OCI-LY1 (cell line): Measurements from ENCODE around the gene SLC16A1.
"Not testable (repeated sequence)": the region's sequence is repeated elsewhere in the genome, so short reads cannot be mapped to it uniquely, and the experiment has no call there.

ENCODE experiments used
- H2AFZ ChIP-seq: fragments of 200-600 bp; sonication (generic), shearing (Covaris generic); 2 replicates; pipeline ENCODE4 v1.6.0; 2014; ENCODE audit warnings: antibody characterized with exemption, mild to moderate bottlenecking, low read length
- H3F3A ChIP-seq: fragments of 200-600 bp; sonication (generic), shearing (Covaris generic); 2 replicates; pipeline ENCODE4 v1.6.0; 2014; ENCODE audit warnings: mild to moderate bottlenecking, antibody characterized with exemption, low read length, moderate library complexity; ENCODE audit not compliant: insufficient read depth
- H3K27ac ChIP-seq: fragments of 200-600 bp; sonication (generic); 2 replicates; pipeline ENCODE4 v1.5.1; 2014; ENCODE audit warnings: low read length, mixed run types, mild to moderate bottlenecking, low read depth; ENCODE audit not compliant: poor library complexity, severe bottlenecking
- H3K27me3 ChIP-seq: fragments of 200-600 bp; sonication (generic); 2 replicates; pipeline ENCODE4 v1.6.0; 2014; ENCODE audit warnings: antibody characterized with exemption, mild to moderate bottlenecking, low read length, moderate library complexity; ENCODE audit not compliant: insufficient read depth
- H3K36me3 ChIP-seq: fragments of 200-600 bp; sonication (generic); 2 replicates; pipeline ENCODE4 v1.6.1; 2014; ENCODE audit warnings: mild to moderate bottlenecking, antibody characterized with exemption, low read length, moderate library complexity, mixed read lengths; ENCODE audit not compliant: insufficient read depth
- H3K4me1 ChIP-seq: fragments of 200-600 bp; sonication (generic); 2 replicates; pipeline ENCODE4 v1.5.1; 2014; ENCODE audit warnings: mild to moderate bottlenecking, low read length, moderate library complexity; ENCODE audit not compliant: insufficient read depth, severe bottlenecking
- H3K4me2 ChIP-seq: fragments of 200-600 bp; sonication (generic), shearing (Covaris generic); 2 replicates; pipeline ENCODE4 v1.6.1; 2014; ENCODE audit warnings: low read length
- H3K4me3 ChIP-seq: fragments of 200-600 bp; sonication (generic); 2 replicates; pipeline ENCODE4 v1.5.1; 2014; ENCODE audit warnings: low read length, low read depth, mild to moderate bottlenecking, mixed read lengths; ENCODE audit not compliant: poor library complexity, severe bottlenecking
- H3K79me2 ChIP-seq: fragments of 200-600 bp; shearing (Covaris generic); 2 replicates; pipeline ENCODE4 v1.6.1; 2016; ENCODE audit warnings: mixed run types, low read length, mixed read lengths; ENCODE audit not compliant: insufficient read depth
- H3K9ac ChIP-seq: fragments of 200-600 bp; sonication (generic), shearing (Covaris generic); 2 replicates; pipeline ENCODE4 v1.6.1; 2014; ENCODE audit warnings: mild to moderate bottlenecking, low read length, mixed read lengths
- H3K9me2 ChIP-seq: fragments of 200-600 bp; sonication (generic), shearing (Covaris generic); 2 replicates; pipeline ENCODE4 v1.6.1; 2014; ENCODE audit warnings: low read depth, mild to moderate bottlenecking, low read length, mixed read lengths
- H3K9me3 ChIP-seq: fragments of 200-600 bp; shearing (Covaris generic); 2 replicates; pipeline ENCODE4 v1.6.1; 2014; ENCODE audit warnings: low read length, mixed read lengths
- H4K20me1 ChIP-seq: fragments of 200-600 bp; sonication (generic), shearing (Covaris generic); 2 replicates; pipeline ENCODE4 v1.6.0; 2016; ENCODE audit warnings: mild to moderate bottlenecking, low read length; ENCODE audit not compliant: insufficient read depth
- CTCF ChIP-seq: fragments of 200-600 bp; sonication (generic), shearing (Covaris generic); IDR thresholded peaks from 2 replicates; pipeline ENCODE4 v1.5.1; 2017; ENCODE audit warnings: mild to moderate bottlenecking, antibody characterized with exemption, low read length, moderate library complexity, mixed read lengths
- EZH2 ChIP-seq: fragments of 200-600 bp; sonication (generic), shearing (Covaris generic); IDR thresholded peaks from 2 replicates; pipeline ENCODE4 v1.8.0; 2017; ENCODE audit warnings: borderline replicate concordance, mixed run types, mild to moderate bottlenecking, antibody characterized with exemption, low read length, moderate library complexity, mixed read lengths

The SLC16A1 gene

GRCh38 chr1:112982328-112982727, 26.3 kb upstream of the SLC16A1 start:
- Histone ChIP-seq H3K36me3 (no peaks in the 10 kb centered on the region), H3F3A (no peaks in the 10 kb centered on the region), H3K9ac (no peak overlapping the region; the same call in 1 of the 2 replicates), H3K27ac (peak overlapping the region; percentile 77), H4K20me1 (no peaks in the 10 kb centered on the region), H3K4me2 (no peak overlapping the region), H3K9me2 (no peaks in the 10 kb centered on the region), H3K4me3 (no peak overlapping the region), H3K4me1 (peaks cover 18% of the 10 kb centered on the region), H3K9me3 (no peaks in the 10 kb centered on the region), H3K79me2 (no peaks in the 10 kb centered on the region), H3K27me3 (no peaks in the 10 kb centered on the region), H2AFZ (no peak overlapping the region)
- TF ChIP-seq EZH2 (no peak), CTCF (no peak)

- H3F3A ChIP-seq, H2AFZ ChIP-seq, H3K27ac ChIP-seq, H3K79me2 ChIP-seq, H3K36me3 ChIP-seq, H3K4me2 ChIP-seq, H3K27me3 ChIP-seq, H3K4me3 ChIP-seq, H3K9me2 ChIP-seq, H4K20me1 ChIP-seq, H3K9me3 ChIP-seq, H3K9ac ChIP-seq: not testable (repeated sequence)
- peaks cover 18% of the 10 kb centered on the region for H3K4me1 ChIP-seq
These were observed 25.8 kb upstream of the SLC16A1 start for GRCh38 chr1:112981834-112982233.

- no peak overlapping the region for H3K4me2 ChIP-seq
- H3K9me3 ChIP-seq = no peaks in the 10 kb centered on the region
- TF ChIP-seq CTCF = no peak
- no peak for TF ChIP-seq EZH2
- H3K79me2 ChIP-seq = no peaks in the 10 kb centered on the region
- peaks cover 18% of the 10 kb centered on the region for H3K4me1 ChIP-seq
- H3K9me2 ChIP-seq = no peaks in the 10 kb centered on the region
- no peak overlapping the region for H2AFZ ChIP-seq
- H3F3A ChIP-seq = no peaks in the 10 kb centered on the region
- no peaks in the 10 kb centered on the region for H3K36me3 ChIP-seq
- no peak overlapping the region for H3K4me3 ChIP-seq
- no peaks in the 10 kb centered on the region for H3K27me3 ChIP-seq
- H3K27ac ChIP-seq = no peak overlapping the region
- no peak overlapping the region for H3K9ac ChIP-seq
- no peaks in the 10 kb centered on the region for H4K20me1 ChIP-seq
These were observed 25.4 kb upstream of the SLC16A1 start for GRCh38 chr1:112981426-112981825.

- Histone ChIP-seq H3F3A (no peaks in the 10 kb centered on the region), H3K9me3 (no peaks in the 10 kb centered on the region), H3K27ac (no peak overlapping the region), H3K4me3 (no peak overlapping the region), H3K36me3 (peaks cover 11% of the 10 kb centered on the region), H3K27me3 (no peaks in the 10 kb centered on the region), H3K9me2 (no peaks in the 10 kb centered on the region), H2AFZ (no peak overlapping the region), H3K4me2 (no peak overlapping the region), H3K79me2 (no peaks in the 10 kb centered on the region), H3K4me1 (no peaks in the 10 kb centered on the region), H4K20me1 (no peaks in the 10 kb centered on the region), H3K9ac (no peak overlapping the region)
- no peak for TF ChIP-seq EZH2
- no peak for TF ChIP-seq CTCF
These were observed 19.3 kb upstream of the SLC16A1 start for GRCh38 chr1:112975336-112975735.
